CD4-positive, alpha-beta memory T cell (primary cell): ENCODE data around the gene SPSB3. TPM values are rescaled to one million over a fixed set of nuclear protein-coding genes. Genes with fewer than 3 reads are reported as not detected.

Experiments used
- CTCF ChIA-PET: fragments of 350-600 bp; sonication (Branson Sonifier 250); formaldehyde crosslinking; loops from one replicate; lab custom pipeline; 2021; ENCODE audit warnings: inconsistent platforms; ENCODE audit not compliant: partially characterized antibody; lab: Charles Lee
- POLR2A ChIA-PET: fragments of 350-600 bp; sonication (Branson Sonifier 250); formaldehyde crosslinking; loops from one replicate; lab custom pipeline; 2021; ENCODE audit not compliant: partially characterized antibody; lab: Charles Lee
- DNase-seq, 5 donors: peaks; one replicate each; pipeline versions ENCODE4 v3.0.0 to v3.0.0-alpha.2; 2020 to 2022; ENCODE audit warnings: mixed read lengths in 1 of 5
- H3K27ac ChIP-seq: one replicate; pipeline ENCODE4 v1.7.0; 2013; ENCODE audit warnings: low read depth, low read length
- H3K27me3 ChIP-seq: 2 replicates; pipeline ENCODE4 v1.7.0; 2013; ENCODE audit warnings: mild to moderate bottlenecking, low read length, moderate library complexity; ENCODE audit not compliant: insufficient read depth
- H3K36me3 ChIP-seq: 2 replicates; pipeline ENCODE4 v1.7.0; 2013; ENCODE audit warnings: mild to moderate bottlenecking, low read length, moderate library complexity; ENCODE audit not compliant: insufficient read depth
- H3K4me1 ChIP-seq: 2 replicates; pipeline ENCODE4 v1.7.0; 2013; ENCODE audit warnings: mild to moderate bottlenecking, low read length, moderate library complexity; ENCODE audit not compliant: insufficient read depth
- H3K4me3 ChIP-seq, 2 donors: one replicate each; pipeline ENCODE4 v1.7.0; 2013; ENCODE audit warnings: low read length in 2 of 2, mild to moderate bottlenecking in 1 of 2
- H3K9me3 ChIP-seq, 2 donors: one replicate each; pipeline ENCODE4 v1.7.0; 2013; ENCODE audit warnings: low read length in 2 of 2, control low read depth in 1 of 2; ENCODE audit not compliant: control insufficient read depth in 1 of 2
- H3K27ac Mint-ChIP-seq, 7 donors: one replicate each; pipeline ENCODE4 v1.8.0; 2020 to 2021; ENCODE audit warnings: mixed read lengths in 7 of 7, mild to moderate bottlenecking in 6 of 7, inconsistent platforms in 3 of 7, moderate library complexity in 3 of 7
- H3K27me3 Mint-ChIP-seq, 2 donors: one replicate each; pipeline ENCODE4 v1.8.0; 2020 to 2021; ENCODE audit warnings: mixed read lengths in 2 of 2
- H3K36me3 Mint-ChIP-seq, 2 donors: one replicate each; pipeline ENCODE4 v1.8.0; 2020 to 2021; ENCODE audit warnings: mixed read lengths in 2 of 2, inconsistent platforms in 1 of 2, mild to moderate bottlenecking in 1 of 2
- H3K4me1 Mint-ChIP-seq, 4 donors: one replicate each; pipeline ENCODE4 v1.8.0; 2020 to 2021; ENCODE audit warnings: mixed read lengths in 4 of 4, mild to moderate bottlenecking in 1 of 4
- H3K4me3 Mint-ChIP-seq, 8 donors: one replicate each; pipeline ENCODE4 v1.8.0; 2020 to 2021; ENCODE audit warnings: mixed read lengths in 8 of 8, mild to moderate bottlenecking in 7 of 8, moderate library complexity in 6 of 8, inconsistent platforms in 3 of 8
- H3K9me3 Mint-ChIP-seq, 8 donors: one replicate each; pipeline ENCODE4 v1.8.0; 2020 to 2021; ENCODE audit warnings: mixed read lengths in 8 of 8, mild to moderate bottlenecking in 5 of 8, inconsistent platforms in 3 of 8, moderate library complexity in 1 of 8
- intact Hi-C: fragments of 100-400 bp; cut with micrococcal nuclease; formaldehyde crosslinking; loops from one replicate; pipeline ENCODE4 v1.15.1; 2023
- polyA plus RNA-seq, 2 donors: library from polyadenylated mRNA; unstranded; fragments of 300-500 nt; fragmentation: Illumina TruSeq; gene quantifications; one replicate each; pipeline ENCODE4 v1.2.3, GENCODE V29; 2021
- total RNA-seq, 2 experiments: library from RNA; stranded (reverse); gene quantifications; one replicate each; pipeline ENCODE4 v1.2.3, GENCODE V29; 2021

SPSB3 gene
- total and polyA plus RNA-seq, 4 experiments from 2014 or later, result 56.6 to 144 (median 103) TPM

DNA sequence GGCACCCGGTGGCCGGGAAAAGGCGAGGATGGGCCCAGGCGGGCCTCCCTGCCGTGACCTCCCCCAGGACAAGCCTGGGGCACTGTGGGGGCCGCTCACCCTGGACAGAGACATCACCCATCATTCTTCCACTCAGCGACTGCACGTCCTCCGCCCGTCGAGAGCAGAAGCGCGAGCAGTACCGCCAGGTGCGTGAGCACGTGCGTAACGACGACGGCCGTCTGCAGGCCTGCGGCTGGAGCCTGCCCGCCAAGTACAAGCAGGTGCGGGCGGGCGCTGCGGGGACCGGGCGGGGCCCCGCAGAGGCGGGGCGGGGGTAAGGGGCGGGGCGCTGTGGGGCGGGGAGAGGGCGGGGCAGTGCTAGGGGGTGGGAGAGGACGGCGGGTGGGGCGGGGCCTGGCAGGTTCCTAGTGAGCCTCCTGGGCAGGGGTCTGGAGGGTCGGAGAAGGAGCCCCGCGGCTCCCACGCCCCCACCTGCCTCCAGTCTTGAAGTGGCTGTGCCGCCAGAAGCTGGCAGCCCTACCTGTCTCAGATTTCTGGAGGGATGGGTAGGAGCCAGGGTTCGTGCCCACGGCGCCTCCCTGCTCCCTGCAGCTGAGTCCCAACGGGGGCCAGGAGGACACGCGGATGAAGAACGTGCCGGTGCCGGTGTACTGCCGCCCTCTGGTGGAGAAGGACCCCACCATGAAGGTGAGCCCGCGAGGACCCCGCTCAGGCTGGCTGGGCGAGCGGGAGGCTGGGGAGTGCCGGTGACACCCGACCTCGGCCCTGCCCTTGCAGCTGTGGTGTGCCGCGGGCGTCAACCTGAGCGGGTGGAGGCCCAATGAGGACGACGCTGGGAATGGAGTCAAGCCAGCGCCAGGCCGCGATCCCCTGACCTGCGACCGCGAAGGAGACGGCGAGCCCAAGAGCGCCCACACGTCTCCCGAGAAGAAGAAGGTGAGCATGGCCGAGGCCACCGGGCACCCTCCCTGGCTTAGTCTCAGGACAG lies 18.6 kb downstream of the SPSB3 start:
- H3K36me3 ChIP-seq, result peaks cover 24% of the 10 kb centered on the region
- intact Hi-C loops, result no loop called here
- no peak overlapping the region for H3K27ac ChIP-seq
- Mint-ChIP-seq H3K4me3 (no peak overlapping the region), H3K27me3 (no peaks in the 10 kb centered on the region), H3K27ac (no peak overlapping the region), H3K36me3 (peaks cover 8 to 30% of the 10 kb centered on the region in 2 donors), H3K4me1 (no peaks in the 10 kb centered on the region), H3K9me3 (no peaks in the 10 kb centered on the region)
- H3K4me3 ChIP-seq, result no peak overlapping the region
- no peaks in the 10 kb centered on the region for H3K9me3 ChIP-seq
- ChIA-PET POLR2A (interaction anchor here (0.8 to 11.4 kb wide), 2 partner anchors 9 to 16 kb away, joined by 4 to 185 read pairs; partner anchors contain the start of genes EME2, MRPS34, NUBP2 and SPSB3), CTCF (interaction anchor here (0.9 kb wide), 1 partner anchor 19 kb away, joined by 3 read pairs; the partner anchor contains the start of genes NUBP2 and SPSB3)
- H3K27me3 ChIP-seq, result no peaks in the 10 kb centered on the region
- H3K4me1 ChIP-seq, result no peaks in the 10 kb centered on the region
- DNase-seq, result no peak

DNA sequence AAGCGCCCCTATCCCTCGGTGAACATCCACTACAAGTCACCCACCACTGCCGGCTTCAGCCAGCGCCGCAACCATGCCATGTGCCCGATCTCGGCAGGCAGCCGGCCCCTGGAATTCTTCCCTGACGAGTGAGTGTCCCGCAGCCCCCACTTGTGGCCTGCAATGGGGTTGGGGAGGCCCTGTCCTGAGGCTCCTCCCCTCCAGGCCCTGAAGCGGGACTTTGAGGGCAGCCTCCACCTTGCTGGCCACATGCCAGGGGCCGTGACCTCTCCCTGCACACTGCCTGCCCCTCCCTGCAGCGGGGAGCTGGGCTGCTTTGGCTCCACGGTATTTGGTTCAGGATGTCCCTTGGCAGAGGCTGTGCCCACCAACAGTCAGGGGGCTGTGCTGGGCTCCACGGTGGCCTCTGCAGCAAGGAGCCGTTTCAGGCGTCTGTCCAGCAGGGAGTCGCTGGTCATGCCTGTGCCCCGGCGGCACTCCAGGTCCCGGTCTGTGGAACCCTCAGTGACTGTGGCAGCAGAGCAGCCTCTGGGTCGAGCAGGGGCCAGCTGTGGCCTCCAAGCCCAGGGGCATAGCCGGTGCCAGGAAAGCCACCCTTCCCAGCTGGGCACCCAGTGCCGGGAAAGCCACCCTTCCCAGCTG lies 19.4 kb downstream of the SPSB3 start:
- Histone ChIP-seq H3K27ac (no peak overlapping the region), H3K4me1 (no peaks in the 10 kb centered on the region), H3K36me3 (peaks cover 24% of the 10 kb centered on the region), H3K4me3 (no peak overlapping the region), H3K27me3 (no peaks in the 10 kb centered on the region), H3K9me3 (no peaks in the 10 kb centered on the region)
- POLR2A ChIA-PET, result no interaction called here
- H3K9me3 Mint-ChIP-seq, result no peaks in the 10 kb centered on the region
- CTCF ChIA-PET, result no interaction called here
- H3K36me3 Mint-ChIP-seq, result peaks cover 6 to 30% of the 10 kb centered on the region in 2 donors
- peak overlapping the region in 1 of 7 donors; percentile 38 for H3K27ac Mint-ChIP-seq
- intact Hi-C loops, result no loop called here
- no peak for DNase-seq
- no peaks in the 10 kb centered on the region for H3K27me3 Mint-ChIP-seq
- H3K4me3 Mint-ChIP-seq, result no peak overlapping the region
- no peaks in the 10 kb centered on the region for H3K4me1 Mint-ChIP-seq

DNA sequence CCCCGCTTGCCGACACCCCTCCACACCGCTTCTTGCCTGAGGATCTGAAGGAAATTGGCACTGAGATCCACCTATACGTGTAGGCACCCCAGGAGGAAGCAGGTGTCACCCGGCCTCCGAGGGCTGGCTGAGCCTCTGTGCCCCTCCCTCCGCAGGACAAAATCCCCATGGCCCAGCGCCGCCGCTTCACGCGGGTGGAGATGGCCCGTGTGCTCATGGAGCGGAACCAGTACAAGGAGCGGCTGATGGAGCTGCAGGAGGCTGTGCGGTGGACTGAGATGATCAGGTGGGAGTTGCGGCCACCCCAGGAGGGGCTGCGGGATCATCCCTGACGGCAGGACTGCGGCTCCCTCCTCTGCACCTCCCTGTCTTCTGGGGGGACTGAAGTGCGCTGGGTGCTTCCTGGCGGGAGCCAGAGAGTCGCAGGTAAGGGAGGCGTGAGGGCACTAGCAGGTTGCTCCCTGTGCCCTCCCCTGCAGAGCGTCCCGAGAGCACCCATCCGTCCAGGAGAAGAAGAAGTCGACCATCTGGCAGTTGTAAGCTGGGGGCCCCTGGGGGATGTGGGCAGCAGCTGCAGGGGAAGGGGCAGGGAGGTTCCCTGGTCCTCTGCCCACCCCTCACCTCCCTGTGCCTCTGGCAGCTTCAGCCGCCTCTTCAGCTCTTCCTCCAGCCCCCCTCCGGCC lies 20.0 kb downstream of the SPSB3 start:
- H3K27ac Mint-ChIP-seq, result peak overlapping the region in 2 of 7 donors; percentile 17 to 38
- peaks cover 4 to 27% of the 10 kb centered on the region in 2 donors for H3K36me3 Mint-ChIP-seq
- ChIA-PET CTCF (no interaction called here), POLR2A (interaction anchor here (2.8 kb wide), 1 partner anchor 8 kb away, joined by 11 read pairs; the partner anchor contains the start of gene NME3)
- H3K4me1 Mint-ChIP-seq, result peaks cover 3 to 4% (median 3%) of the 10 kb centered on the region in 4 donors
- H3K4me1 ChIP-seq, result peaks cover 2% of the 10 kb centered on the region
- intact Hi-C loops, result no loop called here
- H3K9me3 Mint-ChIP-seq, result no peaks in the 10 kb centered on the region
- no peaks in the 10 kb centered on the region for H3K27me3 ChIP-seq
- no peak overlapping the region for H3K27ac ChIP-seq
- H3K27me3 Mint-ChIP-seq, result no peaks in the 10 kb centered on the region
- no peak overlapping the region for H3K4me3 ChIP-seq
- no peak overlapping the region for H3K4me3 Mint-ChIP-seq
- H3K36me3 ChIP-seq, result peaks cover 24% of the 10 kb centered on the region
- no peaks in the 10 kb centered on the region for H3K9me3 ChIP-seq
- no peak for DNase-seq

DNA sequence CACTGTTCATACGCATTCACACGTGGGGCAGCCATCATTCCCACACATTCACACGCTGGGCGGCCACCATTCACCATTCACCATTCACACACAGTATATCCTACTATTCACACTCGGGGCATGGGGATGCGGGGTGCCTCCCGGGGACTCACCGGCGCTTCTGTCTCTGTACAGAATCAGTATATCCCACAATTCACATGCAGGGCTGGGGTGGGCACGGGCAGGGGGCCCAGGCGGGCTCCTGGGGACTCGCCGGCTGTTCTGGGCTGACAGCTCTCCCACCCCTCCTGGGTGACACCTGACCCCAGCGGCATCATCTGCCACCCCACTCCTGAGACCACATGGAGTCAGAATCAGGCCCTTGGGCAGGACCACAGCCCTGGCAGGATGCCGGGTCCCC lies 20.6 kb downstream of the SPSB3 start:
- DNase-seq, result no peak
- no peaks in the 10 kb centered on the region for H3K27me3 ChIP-seq
- peaks cover 4 to 21% of the 10 kb centered on the region in 2 donors for H3K36me3 Mint-ChIP-seq
- H3K4me3 ChIP-seq, result no peak overlapping the region
- no peaks in the 10 kb centered on the region for H3K9me3 ChIP-seq
- H3K4me3 Mint-ChIP-seq, result no peak overlapping the region
- H3K27ac Mint-ChIP-seq, result peak overlapping the region in 2 of 7 donors; percentile 17 to 38
- H3K4me1 ChIP-seq, result peaks cover 8% of the 10 kb centered on the region
- H3K4me1 Mint-ChIP-seq, result peaks cover 6 to 10% (median 7%) of the 10 kb centered on the region in 4 donors
- H3K36me3 ChIP-seq, result peaks cover 24% of the 10 kb centered on the region
- POLR2A ChIA-PET, result interaction anchor here (2.8 kb wide), 1 partner anchor 9 kb away, joined by 11 read pairs; the partner anchor contains the start of gene NME3
- CTCF ChIA-PET, result no interaction called here
- H3K27me3 Mint-ChIP-seq, result no peaks in the 10 kb centered on the region
- H3K27ac ChIP-seq, result no peak overlapping the region
- no peaks in the 10 kb centered on the region for H3K9me3 Mint-ChIP-seq
- intact Hi-C loops, result no loop called here

DNA sequence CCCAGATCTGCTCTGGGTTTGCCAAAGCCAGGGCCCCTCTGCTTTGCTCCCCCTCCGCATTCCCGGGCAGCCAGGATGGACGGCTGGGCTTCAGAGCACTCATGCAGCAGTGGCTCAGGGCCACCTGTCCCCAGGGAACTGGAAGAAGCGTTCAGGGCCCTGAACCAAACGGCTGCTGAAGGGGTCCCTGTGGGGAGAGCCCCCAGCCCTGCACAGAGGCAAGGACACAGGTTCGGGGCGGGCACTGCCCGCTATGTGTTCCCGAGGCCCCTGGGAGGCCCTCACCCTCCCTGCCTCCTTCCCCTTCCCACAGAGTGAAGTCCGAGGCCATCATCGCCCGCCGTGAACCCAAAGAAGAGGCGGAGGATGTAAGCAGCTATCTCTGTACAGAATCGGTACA lies 21.5 kb downstream of the SPSB3 start:
- CTCF ChIA-PET, result no interaction called here
- no peak overlapping the region for H3K4me3 ChIP-seq
- H3K4me1 ChIP-seq, result peaks cover 9% of the 10 kb centered on the region
- H3K27ac Mint-ChIP-seq, result peak overlapping the region in 1 of 7 donors; percentile 38
- no peaks in the 10 kb centered on the region for H3K27me3 ChIP-seq
- DNase-seq, result no peak
- POLR2A ChIA-PET, result interaction anchor here (2.8 kb wide), 1 partner anchor 10 kb away, joined by 11 read pairs; the partner anchor contains the start of gene NME3
- peaks cover 4 to 21% of the 10 kb centered on the region in 2 donors for H3K36me3 Mint-ChIP-seq
- H3K27ac ChIP-seq, result no peak overlapping the region
- intact Hi-C loops, result no loop called here
- no peaks in the 10 kb centered on the region for H3K9me3 ChIP-seq
- peak overlapping the region in 1 of 8 donors; percentile 18 for H3K4me3 Mint-ChIP-seq
- H3K9me3 Mint-ChIP-seq, result no peaks in the 10 kb centered on the region
- H3K36me3 ChIP-seq, result peaks cover 24% of the 10 kb centered on the region
- H3K4me1 Mint-ChIP-seq, result peaks cover 8 to 18% (median 10%) of the 10 kb centered on the region in 4 donors
- H3K27me3 Mint-ChIP-seq, result no peaks in the 10 kb centered on the region

DNA sequence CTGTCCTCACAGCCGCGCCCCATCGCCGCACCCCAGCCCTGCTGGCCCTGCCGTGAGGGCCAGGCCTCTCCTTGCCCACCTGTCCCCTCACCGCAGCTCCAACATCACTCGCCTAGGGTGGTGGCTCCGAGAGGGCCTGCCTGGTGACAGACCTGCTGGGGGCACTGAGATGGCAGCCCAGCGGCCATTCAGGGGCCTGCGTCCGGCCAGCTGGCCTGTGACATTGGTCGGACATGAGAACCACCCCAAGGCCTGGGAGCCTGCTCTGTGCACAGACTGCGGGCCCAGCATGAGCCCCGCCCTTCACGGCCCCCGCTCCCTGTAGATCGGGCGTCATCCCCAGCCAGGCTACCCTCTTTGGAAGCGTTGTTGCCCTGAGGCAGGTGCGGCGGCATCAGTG lies 22.9 kb downstream of the SPSB3 start:
- Mint-ChIP-seq H3K27me3 (no peaks in the 10 kb centered on the region), H3K4me3 (no peak overlapping the region), H3K27ac (no peak overlapping the region), H3K4me1 (peaks cover 8 to 20% (median 14%) of the 10 kb centered on the region in 4 donors), H3K36me3 (peaks cover 4 to 16% of the 10 kb centered on the region in 2 donors), H3K9me3 (no peaks in the 10 kb centered on the region)
- peaks cover 9% of the 10 kb centered on the region for H3K4me1 ChIP-seq
- no peak for DNase-seq
- CTCF ChIA-PET, result no interaction called here
- POLR2A ChIA-PET, result interaction anchor here (0.7 to 2.8 kb wide), 2 partner anchors 11 to 54 kb away, joined by 3 to 11 read pairs; partner anchors contain the start of genes MAPK8IP3 and NME3
- H3K36me3 ChIP-seq, result peaks cover 14% of the 10 kb centered on the region
- intact Hi-C loops, result no loop called here
- H3K27me3 ChIP-seq, result no peaks in the 10 kb centered on the region
- no peak overlapping the region for H3K4me3 ChIP-seq
- no peak overlapping the region for H3K27ac ChIP-seq
- no peaks in the 10 kb centered on the region for H3K9me3 ChIP-seq
